NB4 (cell line): ENCODE results near the gene ZNF385A.

Experiments used
- DNase-seq: peaks from one replicate; pipeline ENCODE4 v3.0.0; 2010; ENCODE audit warnings: low read depth
- H3K4me3 ChIP-seq: one replicate; pipeline ENCODE4 v1.5.1; 2011; ENCODE audit warnings: mild to moderate bottlenecking, low read depth, low read length, moderate library complexity
- CTCF ChIP-seq: IDR thresholded peaks from one replicate; pipeline ENCODE4 v1.5.1; 2012; ENCODE audit warnings: low read depth, low read length
- MAX ChIP-seq: IDR thresholded peaks from 2 replicates; pipeline ENCODE4 v1.6.1; 2011; ENCODE audit warnings: low read depth, low read length
- MYC ChIP-seq: IDR thresholded peaks from 2 replicates; pipeline ENCODE4 v1.6.1; 2011; ENCODE audit warnings: low read depth, low read length
- POLR2A ChIP-seq: IDR thresholded peaks from 2 replicates; pipeline ENCODE4 v1.6.1; 2011; ENCODE audit warnings: mild to moderate bottlenecking; ENCODE audit not compliant: insufficient read length; ENCODE audit errors: extremely low read depth

Gene ZNF385A

GRCh38 chr12:54368709-54369596 is 15.6 kb downstream of the ZNF385A start:
- DNase-seq = peak; percentile 95
- H3K4me3 ChIP-seq = peak overlapping the region; percentile 51
- TF ChIP-seq CTCF = peak; percentile 97
- peak; percentile 10; the same call in 1 of the 2 replicates for TF ChIP-seq MYC
- no peak for TF ChIP-seq POLR2A
- peak; percentile 66 for TF ChIP-seq MAX

GRCh38 chr12:54368025-54368708 is 16.4 kb downstream of the ZNF385A start:
- no peak for DNase-seq
- TF ChIP-seq POLR2A (no peak), MYC (no peak), MAX (no peak), CTCF (no peak)
- H3K4me3 ChIP-seq = peak overlapping the region; percentile 51

GRCh38 chr12:54364413-54364812 is 20.1 kb downstream of the ZNF385A start, which contains the start of gene GPR84:
Gene GPR84 (minus strand): TSS chr12:54364486. CDS start chr12:54363851, 635 bp downstream.
- peak within 1 kb of the TSS; percentile 79 for H3K4me3 ChIP-seq
- TF ChIP-seq POLR2A (peak; percentile 39), CTCF (no peak)
- peak; percentile 95 for DNase-seq

GRCh38 chr12:54363618-54364017 is 20.9 kb downstream of the ZNF385A start:
- H3K4me3 ChIP-seq = peak overlapping the region; percentile 79
- TF ChIP-seq CTCF = no peak
- TF ChIP-seq MAX = peak; percentile 48; the same call in 1 of the 2 replicates
- TF ChIP-seq POLR2A = no peak
- no peak for TF ChIP-seq MYC
- DNase-seq = peak; percentile 55

- DNase-seq = no peak
- peak overlapping the region; percentile 79 for H3K4me3 ChIP-seq
- TF ChIP-seq POLR2A (no peak), CTCF (no peak), MAX (no peak), MYC (no peak)
Measured at GRCh38 chr12:54363047-54363446, 21.5 kb downstream of the ZNF385A start.
